PC-9 (cell line): ENCODE data around the gene KRTAP10-9. TPM values are rescaled to one million over a fixed set of nuclear protein-coding genes. Genes with fewer than 3 reads are reported as not detected.

Source experiments
- BruUV-seq: library from RNA; stranded (reverse); fragments of 400-500 nt; replicated peaks from 2 replicates; lab custom pipeline; 2021; lab: Mats Ljungman, UMichigan
- CTCF ChIA-PET: fragments of 300-600 bp; sonication (Branson Sonifier 250); formaldehyde crosslinking; loops from one replicate; lab custom pipeline; 2022; ENCODE audit warnings: antibody characterized with exemption; lab: Charles Lee
- POLR2A ChIA-PET: fragments of 300-600 bp; sonication (Branson Sonifier 250); formaldehyde crosslinking; loops from one replicate; lab custom pipeline; 2022; ENCODE audit warnings: antibody characterized with exemption; ENCODE audit not compliant: unreplicated experiment; lab: Charles Lee
- DNase-seq, 2 experiments: peaks; one replicate each; pipeline versions ENCODE4 v3.0.0 to v3.0.0-alpha.2; 2015 to 2022; ENCODE audit warnings: mixed read lengths in 1 of 2
- H2AFZ ChIP-seq: fragments of 200-600 bp; sonication (generic); 2 replicates; pipeline ENCODE4 v1.8.1; 2017; ENCODE audit warnings: antibody characterized with exemption
- H3F3A ChIP-seq: fragments of 200-600 bp; sonication (generic); 2 replicates; pipeline ENCODE4 v1.8.1; 2017; ENCODE audit warnings: antibody characterized with exemption, mild to moderate bottlenecking, low read depth; ENCODE audit not compliant: insufficient read depth
- H3K27ac ChIP-seq: fragments of 200-600 bp; sonication (generic); 2 replicates; pipeline ENCODE4 v1.6.1; 2016; ENCODE audit warnings: mixed run types
- H3K27me3 ChIP-seq: fragments of 200-600 bp; sonication (generic); 2 replicates; pipeline ENCODE4 v1.6.1; 2016; ENCODE audit warnings: low read depth, mixed run types; ENCODE audit not compliant: insufficient read depth
- H3K36me3 ChIP-seq: fragments of 200-600 bp; sonication (generic); 2 replicates; pipeline ENCODE4 v1.6.1; 2016; ENCODE audit warnings: low read depth, mixed run types
- H3K4me1 ChIP-seq: fragments of 200-600 bp; sonication (generic); replicated peaks from 2 replicates; pipeline ENCODE4 v1.6.1; 2016; ENCODE audit warnings: mixed run types; ENCODE audit not compliant: insufficient read depth
- H3K4me2 ChIP-seq: fragments of 200-600 bp; sonication (generic); 2 replicates; pipeline ENCODE4 v1.6.1; 2017; ENCODE audit warnings: mixed run types
- H3K4me3 ChIP-seq: fragments of 200-600 bp; sonication (generic); 2 replicates; pipeline ENCODE4 v1.6.1; 2016; ENCODE audit warnings: mixed run types
- H3K79me2 ChIP-seq: fragments of 200-600 bp; sonication (generic); 2 replicates; pipeline ENCODE4 v1.6.1; 2017; ENCODE audit warnings: low read depth, mixed run types
- H3K9me2 ChIP-seq: fragments of 200-600 bp; sonication (generic); 2 replicates; pipeline ENCODE4 v1.8.1; 2017; ENCODE audit warnings: mild to moderate bottlenecking; ENCODE audit not compliant: insufficient read depth
- H3K9me3 ChIP-seq: fragments of 200-600 bp; sonication (generic); 2 replicates; pipeline ENCODE4 v1.8.1; 2016; ENCODE audit warnings: low read depth; ENCODE audit not compliant: insufficient read depth
- H4K20me1 ChIP-seq: fragments of 200-600 bp; sonication (generic); 2 replicates; pipeline ENCODE4 v1.8.1; 2017; ENCODE audit not compliant: insufficient read depth
- EZH2 ChIP-seq: fragments of 200-600 bp; sonication (generic); IDR thresholded peaks from 2 replicates; pipeline ENCODE4 v1.8.0; 2017; ENCODE audit warnings: antibody characterized with exemption, low read depth
- intact Hi-C: fragments of 100-400 bp; cut with micrococcal nuclease; formaldehyde crosslinking; loops from one replicate; pipeline ENCODE4 v1.10.0; 2022; ENCODE audit not compliant: unreplicated experiment
- total RNA-seq: library from RNA; stranded (reverse); gene quantifications from 2 replicates; pipeline ENCODE4 v1.2.3, GENCODE V29; 2021
- TF ChIP-seq, protein P1 (sequence below): fragments of 200-600 bp; sonication (generic); conservative IDR thresholded peaks from 2 replicates; pipeline ENCODE4 v1.6.1; 2017; ENCODE audit warnings: mixed run types, antibody characterized with exemption, mild to moderate bottlenecking, moderate library complexity

The KRTAP10-9 gene
- total RNA-seq, 1 experiment from 2014 or later = not detected

DNA sequence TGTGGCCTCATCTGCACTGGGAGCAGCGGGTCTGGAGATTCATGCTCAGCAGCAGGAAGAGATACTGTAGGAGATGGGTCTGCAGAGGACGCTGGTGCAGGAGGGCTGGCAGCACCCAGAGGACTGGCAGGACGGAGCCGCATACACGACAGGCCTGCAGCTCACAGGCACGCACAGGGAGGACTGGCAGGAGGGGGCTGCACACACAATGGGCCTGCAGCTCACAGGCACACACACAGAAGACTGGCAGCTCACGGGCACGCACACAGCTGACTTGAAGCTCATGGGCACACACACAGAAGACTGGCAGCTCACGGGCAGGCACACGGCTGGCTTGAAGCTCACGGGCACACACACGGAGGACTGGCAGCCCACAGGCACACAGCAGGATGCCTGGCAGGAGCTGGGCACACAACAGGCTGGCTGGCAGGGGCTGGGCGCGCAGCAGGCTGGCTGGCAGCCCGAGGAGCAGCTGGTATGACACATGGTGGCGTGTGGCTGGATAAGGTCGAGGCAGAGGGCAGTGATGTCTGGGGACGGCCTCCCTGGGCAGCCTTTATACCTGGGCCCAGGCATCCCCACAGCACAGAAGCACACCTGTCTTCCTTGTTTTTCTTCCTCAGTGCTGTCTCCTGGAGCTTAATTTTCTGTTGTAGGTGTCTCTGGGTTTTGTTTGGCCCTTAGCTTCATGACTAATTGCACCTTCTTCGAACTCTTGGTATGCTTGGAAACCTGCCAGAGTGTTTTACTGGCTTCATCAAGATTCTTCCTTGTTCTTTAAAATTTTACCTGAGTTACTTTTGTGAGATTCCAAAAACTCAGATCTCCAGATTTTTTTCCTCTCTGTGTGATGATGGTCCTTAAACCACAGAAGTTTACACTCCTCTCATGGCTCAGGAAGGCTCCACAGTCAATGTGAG, 39.8 kb downstream of the KRTAP10-9 start, which contains the start of gene KRTAP12-2:
TSS of gene KRTAP12-2 (minus strand) at position 527 of the 920 bp plus-strand sequence. CDS start at position 486, 41 bp downstream.
- H2AFZ ChIP-seq = no peak within 1 kb of the TSS
- H3K4me1 ChIP-seq = no peaks in the 10 kb centered on the region
- no peak within 1 kb of the TSS for H3K4me2 ChIP-seq
- H3F3A ChIP-seq = no peaks in the 10 kb centered on the region
- H3K9me2 ChIP-seq = no peaks in the 10 kb centered on the region
- no peaks in the 10 kb centered on the region for H3K36me3 ChIP-seq
- no peaks in the 10 kb centered on the region for H3K9me3 ChIP-seq
- CTCF ChIA-PET = no interaction called here
- TF ChIP-seq, protein P1, sequence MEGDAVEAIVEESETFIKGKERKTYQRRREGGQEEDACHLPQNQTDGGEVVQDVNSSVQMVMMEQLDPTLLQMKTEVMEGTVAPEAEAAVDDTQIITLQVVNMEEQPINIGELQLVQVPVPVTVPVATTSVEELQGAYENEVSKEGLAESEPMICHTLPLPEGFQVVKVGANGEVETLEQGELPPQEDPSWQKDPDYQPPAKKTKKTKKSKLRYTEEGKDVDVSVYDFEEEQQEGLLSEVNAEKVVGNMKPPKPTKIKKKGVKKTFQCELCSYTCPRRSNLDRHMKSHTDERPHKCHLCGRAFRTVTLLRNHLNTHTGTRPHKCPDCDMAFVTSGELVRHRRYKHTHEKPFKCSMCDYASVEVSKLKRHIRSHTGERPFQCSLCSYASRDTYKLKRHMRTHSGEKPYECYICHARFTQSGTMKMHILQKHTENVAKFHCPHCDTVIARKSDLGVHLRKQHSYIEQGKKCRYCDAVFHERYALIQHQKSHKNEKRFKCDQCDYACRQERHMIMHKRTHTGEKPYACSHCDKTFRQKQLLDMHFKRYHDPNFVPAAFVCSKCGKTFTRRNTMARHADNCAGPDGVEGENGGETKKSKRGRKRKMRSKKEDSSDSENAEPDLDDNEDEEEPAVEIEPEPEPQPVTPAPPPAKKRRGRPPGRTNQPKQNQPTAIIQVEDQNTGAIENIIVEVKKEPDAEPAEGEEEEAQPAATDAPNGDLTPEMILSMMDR = no peak
- no peak for TF ChIP-seq EZH2
- DNase-seq = peak in 1 of 2 experiments; percentile 38
- peaks cover 26% of the 10 kb centered on the region for H3K27me3 ChIP-seq
- H3K4me3 ChIP-seq = no peak within 1 kb of the TSS
- H3K79me2 ChIP-seq = no peaks in the 10 kb centered on the region
- H4K20me1 ChIP-seq = no peaks in the 10 kb centered on the region
- BruUV-seq = no TSS peak
- POLR2A ChIA-PET = no interaction called here
- no peak within 1 kb of the TSS for H3K27ac ChIP-seq
- intact Hi-C loops = no loop called here

- Histone ChIP-seq H3K4me3 (no peak overlapping the region), H3K27me3 (peaks cover 21% of the 10 kb centered on the region), H3K4me2 (no peak overlapping the region), H2AFZ (no peak overlapping the region), H3K9me3 (no peaks in the 10 kb centered on the region), H3K4me1 (no peaks in the 10 kb centered on the region), H3K27ac (no peak overlapping the region), H3K9me2 (no peaks in the 10 kb centered on the region), H3K79me2 (no peaks in the 10 kb centered on the region), H3K36me3 (no peaks in the 10 kb centered on the region), H4K20me1 (no peaks in the 10 kb centered on the region), H3F3A (no peaks in the 10 kb centered on the region)
- intact Hi-C loops = no loop called here
- ChIA-PET POLR2A (no interaction called here), CTCF (no interaction called here)
- BruUV-seq = no TSS peak
- DNase-seq = no peak
- TF ChIP-seq, protein P1 = no peak
- TF ChIP-seq EZH2 = no peak
Observed at GRCh38 chr21:44667612-44668011, 40.7 kb downstream of the KRTAP10-9 start.

DNA sequence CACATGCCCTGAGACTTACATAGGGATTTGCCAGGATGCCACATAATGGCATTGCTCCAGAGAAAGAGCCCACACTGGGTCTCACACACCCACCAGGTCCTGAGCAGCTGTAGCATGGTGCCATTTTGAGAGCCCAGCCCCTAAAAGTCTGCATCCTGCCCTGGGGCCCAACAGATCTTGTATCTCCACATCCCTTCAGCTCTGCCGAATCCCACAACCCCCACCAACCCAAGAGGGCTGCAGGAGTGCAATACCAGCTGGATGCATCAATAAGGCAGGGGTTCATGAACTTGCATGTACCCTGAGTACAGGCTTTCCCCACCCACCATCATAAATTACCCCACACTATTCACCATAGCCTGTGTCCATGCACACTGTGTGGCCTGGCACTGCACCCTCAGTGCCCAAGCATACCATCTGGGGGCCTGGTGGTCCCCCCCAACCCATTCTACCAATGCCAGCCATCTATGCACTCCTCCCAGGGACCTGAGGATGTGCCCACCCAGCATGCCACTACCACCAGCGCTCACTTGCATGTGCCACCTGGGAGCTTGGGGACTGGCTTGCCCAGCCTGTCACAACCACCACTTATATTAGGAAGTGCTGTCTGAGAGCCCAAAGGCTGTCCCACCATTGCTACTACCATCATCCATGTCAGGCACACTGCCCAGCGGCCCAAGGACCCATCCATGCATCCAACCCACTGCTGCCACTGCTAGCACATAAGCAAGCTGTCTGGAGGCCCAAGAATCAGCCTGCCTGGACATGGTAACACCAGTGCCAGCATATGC, 43.9 kb downstream of the KRTAP10-9 start:
- Histone ChIP-seq H2AFZ (no peak overlapping the region), H3K4me1 (no peaks in the 10 kb centered on the region), H3K27me3 (peaks cover 27% of the 10 kb centered on the region), H3K79me2 (no peaks in the 10 kb centered on the region), H3K36me3 (no peaks in the 10 kb centered on the region), H3K4me3 (no peak overlapping the region), H3K27ac (no peak overlapping the region), H3F3A (no peaks in the 10 kb centered on the region), H3K9me3 (no peaks in the 10 kb centered on the region), H4K20me1 (no peaks in the 10 kb centered on the region), H3K9me2 (no peaks in the 10 kb centered on the region), H3K4me2 (no peak overlapping the region)
- no peak for TF ChIP-seq EZH2
- TF ChIP-seq, protein P1 = no peak
- no TSS peak for BruUV-seq
- CTCF ChIA-PET = no interaction called here
- intact Hi-C loops = no loop called here
- POLR2A ChIA-PET = no interaction called here
- DNase-seq = no peak
